Adrenal gland (tissue), 5 donors: Measurements from ENCODE around the gene NAMPT.

Source experiments
- POLR2A ChIP-seq, 2 donors: fragments of 450-650 bp; IDR thresholded peaks; one replicate each; pipeline ENCODE4 v1.6.1; 2017; ENCODE audit warnings: antibody characterized with exemption in 2 of 2, mild to moderate bottlenecking in 2 of 2, moderate library complexity in 1 of 2
- TF ChIP-seq, protein P1 (sequence below), 6 experiments: fragments of 450-650 bp in 4 of 6; fragments of 200-600 bp in 2 of 6; sonication (generic) in 1 of 6; IDR thresholded peaks; 1 replicate in 5 of 6; 2 replicates in 1 of 6; pipeline versions ENCODE4 v1.5.1 to v1.8.0; 2016 to 2021; ENCODE audit warnings: antibody characterized with exemption in 6 of 6, mild to moderate bottlenecking in 2 of 6, moderate library complexity in 1 of 6
- donor health status: DM: no; HTN: no; CAD: no.

GRCh38 chr7:106225856-106226255 is 58.9 kb downstream of the NAMPT start:
- TF ChIP-seq POLR2A (IDR thresholded peaks at IDR 0.05) = no peak
- TF ChIP-seq, protein P1, sequence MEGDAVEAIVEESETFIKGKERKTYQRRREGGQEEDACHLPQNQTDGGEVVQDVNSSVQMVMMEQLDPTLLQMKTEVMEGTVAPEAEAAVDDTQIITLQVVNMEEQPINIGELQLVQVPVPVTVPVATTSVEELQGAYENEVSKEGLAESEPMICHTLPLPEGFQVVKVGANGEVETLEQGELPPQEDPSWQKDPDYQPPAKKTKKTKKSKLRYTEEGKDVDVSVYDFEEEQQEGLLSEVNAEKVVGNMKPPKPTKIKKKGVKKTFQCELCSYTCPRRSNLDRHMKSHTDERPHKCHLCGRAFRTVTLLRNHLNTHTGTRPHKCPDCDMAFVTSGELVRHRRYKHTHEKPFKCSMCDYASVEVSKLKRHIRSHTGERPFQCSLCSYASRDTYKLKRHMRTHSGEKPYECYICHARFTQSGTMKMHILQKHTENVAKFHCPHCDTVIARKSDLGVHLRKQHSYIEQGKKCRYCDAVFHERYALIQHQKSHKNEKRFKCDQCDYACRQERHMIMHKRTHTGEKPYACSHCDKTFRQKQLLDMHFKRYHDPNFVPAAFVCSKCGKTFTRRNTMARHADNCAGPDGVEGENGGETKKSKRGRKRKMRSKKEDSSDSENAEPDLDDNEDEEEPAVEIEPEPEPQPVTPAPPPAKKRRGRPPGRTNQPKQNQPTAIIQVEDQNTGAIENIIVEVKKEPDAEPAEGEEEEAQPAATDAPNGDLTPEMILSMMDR (IDR thresholded peaks at IDR 0.05) = no peak
